NCI-H446 (cell line): ENCODE results near the gene MTIF3.

Experiments
- DNase-seq, 2 experiments: peaks; one replicate each; lab custom pipeline; 2025; lab: John Stamatoyannopoulos, UW

MTIF3 gene, protein sequence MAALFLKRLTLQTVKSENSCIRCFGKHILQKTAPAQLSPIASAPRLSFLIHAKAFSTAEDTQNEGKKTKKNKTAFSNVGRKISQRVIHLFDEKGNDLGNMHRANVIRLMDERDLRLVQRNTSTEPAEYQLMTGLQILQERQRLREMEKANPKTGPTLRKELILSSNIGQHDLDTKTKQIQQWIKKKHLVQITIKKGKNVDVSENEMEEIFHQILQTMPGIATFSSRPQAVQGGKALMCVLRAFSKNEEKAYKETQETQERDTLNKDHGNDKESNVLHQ

DNA sequence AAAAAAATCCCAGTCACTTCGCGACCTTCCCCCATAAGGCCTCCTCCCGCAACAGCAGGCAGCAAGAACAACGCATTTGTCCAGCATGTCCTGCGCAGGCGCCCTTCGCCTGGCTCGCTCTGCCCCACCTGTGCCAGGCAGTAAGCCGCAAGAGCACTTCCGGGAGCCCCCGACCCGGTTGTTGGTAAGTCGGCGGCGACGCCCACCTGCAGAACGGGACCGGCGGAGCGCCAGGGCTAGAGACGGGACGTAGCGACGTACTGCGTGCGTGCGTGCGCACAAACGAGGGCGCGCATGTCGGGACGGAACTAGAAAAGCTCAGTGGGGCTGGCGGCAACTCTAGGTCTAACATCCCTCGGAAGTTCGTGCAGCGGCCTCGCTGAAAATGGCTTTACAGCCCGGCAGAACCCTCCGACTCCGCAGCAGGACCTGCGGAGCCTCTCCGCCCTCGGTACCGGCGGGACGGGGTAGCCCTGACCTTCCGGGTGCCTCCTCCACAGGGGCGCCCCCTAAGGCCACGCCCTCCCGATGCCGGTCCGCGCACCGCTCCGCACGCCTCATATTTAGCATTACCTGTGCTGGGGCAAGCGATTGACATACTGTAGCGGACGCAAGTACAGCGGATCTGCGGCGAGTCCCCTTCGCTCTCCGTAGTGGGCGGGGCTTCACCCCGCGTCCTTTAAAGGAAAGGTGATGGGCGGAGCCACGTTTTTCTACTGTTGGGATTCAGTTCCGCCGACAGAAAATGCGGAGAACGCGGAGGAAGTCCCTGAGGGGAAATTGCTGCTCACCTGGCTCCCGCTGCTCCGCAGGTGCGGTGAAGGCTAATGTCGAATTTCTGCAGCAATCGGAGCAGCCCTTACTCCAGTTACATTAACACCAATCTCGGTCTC, at the start of gene MTIF3:
Gene MTIF3 (minus strand): TSS at position 629 of the 893 bp plus-strand sequence. CDS start 10,116 bp downstream, outside the sequence.
- peak; percentile 66 to 94 for DNase-seq

DNA sequence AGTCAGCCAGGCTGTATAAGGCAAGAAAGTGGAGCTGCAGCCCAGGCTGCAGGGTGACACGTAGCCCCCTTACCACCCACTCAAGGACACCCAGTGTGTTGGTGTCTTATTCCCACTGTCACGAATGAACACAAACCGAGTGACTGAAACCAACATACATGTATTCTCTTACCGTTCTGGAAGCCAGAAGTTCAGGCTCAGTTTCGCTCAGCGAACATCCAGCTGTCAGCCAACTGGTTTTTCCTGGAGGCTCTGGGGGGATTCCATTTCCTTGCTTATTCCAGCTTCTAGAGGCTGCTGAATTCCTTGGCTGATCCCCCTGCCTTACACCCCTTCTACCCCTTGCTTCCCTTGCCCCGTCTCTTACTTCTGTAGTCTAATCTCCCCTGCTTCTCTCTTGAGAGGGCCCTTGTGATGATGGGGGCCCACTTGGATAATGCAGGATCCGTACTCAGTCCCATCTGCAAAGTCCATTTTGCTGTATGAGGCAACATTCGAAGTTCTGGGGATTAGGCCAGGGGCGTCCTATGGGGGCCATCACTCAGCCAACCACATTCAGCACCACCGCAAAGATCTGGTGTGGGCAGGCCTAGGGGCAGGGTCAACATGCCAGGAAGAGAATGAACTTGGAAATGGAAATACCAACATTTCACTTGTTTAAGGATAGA, 47.3 kb upstream of the MTIF3 start:
- DNase-seq = no peak

- DNase-seq = no peak
Measured at GRCh38 chr13:27496536-27497273, 46.3 kb upstream of the MTIF3 start.

- no peak for DNase-seq
Measured at GRCh38 chr13:27496006-27496405, 45.6 kb upstream of the MTIF3 start.

DNA sequence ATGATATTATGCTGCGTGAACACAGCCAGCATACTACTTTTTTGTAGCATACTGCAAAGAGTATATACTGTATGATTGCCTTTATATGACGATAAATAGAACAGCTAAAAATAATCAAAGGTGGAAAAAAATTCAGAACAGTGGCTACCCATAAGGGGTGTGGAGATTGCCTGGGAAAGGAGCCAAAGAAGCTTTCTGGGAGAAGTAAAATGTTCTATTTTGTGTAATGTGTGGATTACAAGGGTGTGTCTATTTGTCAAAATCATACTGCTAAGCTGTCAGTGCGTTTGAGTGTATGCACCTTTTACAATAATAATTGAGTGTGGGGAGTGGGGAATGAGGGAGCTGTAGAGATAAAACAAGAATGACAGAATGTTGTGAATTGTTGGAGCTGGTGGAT, 45.2 kb upstream of the MTIF3 start:
- no peak for DNase-seq

DNA sequence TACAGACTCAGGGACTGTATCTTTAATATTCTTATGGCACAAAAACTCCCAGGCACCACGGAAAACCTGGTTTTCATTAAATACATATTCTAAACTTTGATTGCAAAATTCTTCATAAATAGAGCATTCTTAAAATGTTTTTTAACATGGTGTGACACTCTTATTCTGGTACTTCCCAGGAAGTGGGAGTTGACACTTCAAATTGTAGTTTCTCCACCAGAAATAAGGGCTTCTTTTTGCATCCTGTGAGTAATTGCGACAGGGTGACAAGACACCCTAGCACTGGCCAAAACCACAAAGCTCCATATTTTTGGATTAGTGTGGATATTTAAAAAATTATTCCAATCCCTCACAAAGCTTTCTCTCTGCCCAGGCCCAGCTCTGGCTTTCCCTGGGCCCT, 43.6 kb upstream of the MTIF3 start:
- no peak for DNase-seq

- DNase-seq = peak; percentile 49 to 86
Measured at GRCh38 chr13:27489456-27489855, 39.1 kb upstream of the MTIF3 start.

- no peak for DNase-seq
Measured at GRCh38 chr13:27487776-27488175, 37.4 kb upstream of the MTIF3 start.

DNA sequence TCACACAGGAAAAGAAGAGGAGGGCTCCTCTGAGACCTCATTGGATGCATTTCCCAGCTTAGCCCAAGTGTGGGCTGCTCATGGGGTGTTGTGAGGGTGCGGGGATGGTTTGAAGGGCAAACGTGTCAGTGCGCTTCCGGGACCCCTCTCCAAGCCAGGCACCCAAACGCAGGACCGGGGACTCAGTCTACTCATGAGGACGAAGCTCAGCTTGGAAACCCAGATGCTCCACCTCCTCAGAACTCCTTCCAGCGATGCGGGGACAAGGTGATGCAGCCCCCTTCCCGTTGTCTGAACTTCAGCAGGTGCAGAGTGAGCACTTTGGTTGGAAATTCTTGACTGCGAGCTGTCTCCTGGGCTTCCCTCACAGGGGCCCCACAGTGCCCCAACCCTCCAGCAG, 33.1 kb upstream of the MTIF3 start:
- no peak for DNase-seq

- no peak for DNase-seq
Measured at GRCh38 chr13:27482983-27483382, 32.6 kb upstream of the MTIF3 start.

- peak in 1 of 2 experiments; percentile 25 for DNase-seq
Measured at GRCh38 chr13:27481766-27482165, 31.4 kb upstream of the MTIF3 start.

- no peak for DNase-seq
Measured at GRCh38 chr13:27476943-27477703, 26.8 kb upstream of the MTIF3 start.

- no peak for DNase-seq
Measured at GRCh38 chr13:27474751-27475268, 24.4 kb upstream of the MTIF3 start.

DNA sequence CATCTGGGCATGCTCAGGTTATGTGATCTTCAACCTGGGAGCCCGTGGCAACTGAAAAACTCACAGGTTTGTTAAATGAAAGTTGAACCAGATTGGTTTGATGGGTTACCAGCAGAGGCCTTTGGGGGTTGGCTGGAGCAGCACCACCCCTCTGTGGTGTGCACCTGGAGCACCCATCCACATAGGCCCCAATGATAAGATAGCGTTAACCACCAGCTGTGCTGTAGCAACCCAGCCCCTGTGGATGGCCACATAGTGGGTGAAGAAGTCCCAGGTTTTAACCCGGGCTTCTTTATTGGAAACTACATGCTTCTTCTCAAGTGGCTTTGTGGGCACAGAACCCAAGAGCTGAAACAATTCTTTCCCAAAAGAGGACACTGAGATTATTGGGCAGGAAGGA, 22.6 kb upstream of the MTIF3 start:
- no peak for DNase-seq

DNA sequence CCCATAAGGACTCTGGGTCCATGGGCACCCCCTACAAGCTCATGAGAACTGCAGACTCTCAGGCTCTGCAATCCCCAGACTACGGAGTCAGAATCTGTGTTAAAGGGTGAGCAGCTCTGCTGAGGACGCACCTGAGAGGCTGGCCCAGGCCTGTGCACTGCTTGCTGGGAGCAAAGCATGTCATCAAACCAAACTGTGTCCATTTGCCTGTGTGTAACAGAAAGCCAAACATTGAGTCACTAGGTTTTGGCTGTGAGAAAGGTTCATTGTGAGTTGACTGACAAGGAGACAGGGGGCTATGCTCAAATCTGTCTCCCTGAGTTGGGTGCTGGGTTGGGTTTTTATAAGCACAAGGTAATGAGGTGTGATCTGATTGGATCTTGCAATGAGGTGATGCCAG, 22.1 kb upstream of the MTIF3 start:
- DNase-seq = no peak

- no peak for DNase-seq
Measured at GRCh38 chr13:27470075-27470820, 19.9 kb upstream of the MTIF3 start.

DNA sequence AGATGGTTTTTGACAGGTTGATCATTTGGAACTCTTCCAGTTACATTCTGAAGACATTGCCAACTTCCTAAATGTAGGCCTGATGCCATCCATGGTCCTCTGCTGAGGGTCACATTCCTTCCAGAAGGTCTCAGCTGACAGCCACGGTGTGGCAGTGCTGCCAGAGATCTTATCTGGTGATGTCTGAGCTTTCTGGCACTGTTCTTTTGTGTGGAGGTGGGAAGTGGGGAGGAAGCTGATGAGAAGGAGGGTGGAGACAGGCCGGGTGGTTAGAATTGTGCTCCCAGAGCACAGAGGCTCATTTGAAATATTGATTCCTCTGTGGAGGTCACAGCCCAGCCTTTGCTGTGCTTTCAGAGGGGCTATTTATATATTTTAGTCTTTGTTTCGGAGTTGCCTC, 16.1 kb upstream of the MTIF3 start:
- peak in 1 of 2 experiments; percentile 23 for DNase-seq

- peak in 1 of 2 experiments; percentile 34 for DNase-seq
Measured at GRCh38 chr13:27465611-27466010, 15.2 kb upstream of the MTIF3 start.

DNA sequence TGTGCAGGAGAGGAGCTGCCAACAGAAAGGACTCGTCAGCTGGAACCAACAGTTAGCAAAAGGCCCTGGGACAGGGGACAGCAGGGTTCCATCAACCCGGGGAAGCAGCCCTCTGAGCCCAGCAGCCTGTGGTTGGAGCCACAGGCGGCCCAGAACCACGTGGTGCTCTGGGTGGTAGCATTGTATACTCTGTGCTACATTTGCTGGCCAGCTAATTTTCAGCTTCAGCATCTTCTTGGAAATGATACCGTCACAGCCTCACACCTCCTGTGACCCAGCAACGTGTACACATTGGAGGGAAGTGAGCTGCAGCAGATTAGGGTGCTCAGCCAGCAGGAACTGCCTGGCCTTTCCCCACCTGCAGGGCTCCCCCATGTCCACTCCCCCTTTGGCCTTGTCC, 13.1 kb upstream of the MTIF3 start:
- no peak for DNase-seq

DNA sequence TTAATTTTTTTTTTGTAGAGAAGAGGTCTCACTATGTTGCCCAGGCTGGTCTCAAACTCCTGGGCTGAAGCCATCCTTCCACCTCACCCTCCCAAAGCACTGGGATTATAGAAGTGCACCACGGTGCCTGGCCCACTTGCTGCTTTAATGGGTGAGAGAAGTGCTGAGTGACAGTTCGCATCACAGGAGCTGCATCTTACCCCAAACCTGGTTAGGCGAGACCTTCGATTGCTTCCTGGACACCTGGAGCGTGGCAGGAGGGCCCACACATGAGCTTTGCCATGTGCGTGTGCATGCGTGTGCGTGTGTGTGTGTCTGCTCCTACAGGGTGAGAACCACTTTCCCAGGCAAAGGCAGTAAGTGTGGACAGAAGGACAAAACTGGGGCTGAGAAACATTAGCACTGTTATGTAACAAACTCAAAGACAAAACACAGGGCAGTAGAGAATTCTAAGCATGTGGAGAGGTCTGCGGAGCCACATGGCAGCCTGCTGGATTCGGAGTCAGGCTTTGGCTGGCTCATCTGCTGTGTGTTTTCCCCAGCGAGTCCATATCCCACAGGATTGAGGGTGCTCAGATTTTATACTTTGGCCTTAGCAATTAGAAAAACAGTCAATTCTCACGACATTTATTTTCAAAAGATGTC, 11.7 kb upstream of the MTIF3 start:
- no peak for DNase-seq
